Measurements from ENCODE around the gene SPATS2.
"Not testable (repeated sequence)": the region's sequence is repeated elsewhere in the genome, so short reads cannot be mapped to it uniquely, and the experiment has no call there.

Gene SPATS2

DNA sequence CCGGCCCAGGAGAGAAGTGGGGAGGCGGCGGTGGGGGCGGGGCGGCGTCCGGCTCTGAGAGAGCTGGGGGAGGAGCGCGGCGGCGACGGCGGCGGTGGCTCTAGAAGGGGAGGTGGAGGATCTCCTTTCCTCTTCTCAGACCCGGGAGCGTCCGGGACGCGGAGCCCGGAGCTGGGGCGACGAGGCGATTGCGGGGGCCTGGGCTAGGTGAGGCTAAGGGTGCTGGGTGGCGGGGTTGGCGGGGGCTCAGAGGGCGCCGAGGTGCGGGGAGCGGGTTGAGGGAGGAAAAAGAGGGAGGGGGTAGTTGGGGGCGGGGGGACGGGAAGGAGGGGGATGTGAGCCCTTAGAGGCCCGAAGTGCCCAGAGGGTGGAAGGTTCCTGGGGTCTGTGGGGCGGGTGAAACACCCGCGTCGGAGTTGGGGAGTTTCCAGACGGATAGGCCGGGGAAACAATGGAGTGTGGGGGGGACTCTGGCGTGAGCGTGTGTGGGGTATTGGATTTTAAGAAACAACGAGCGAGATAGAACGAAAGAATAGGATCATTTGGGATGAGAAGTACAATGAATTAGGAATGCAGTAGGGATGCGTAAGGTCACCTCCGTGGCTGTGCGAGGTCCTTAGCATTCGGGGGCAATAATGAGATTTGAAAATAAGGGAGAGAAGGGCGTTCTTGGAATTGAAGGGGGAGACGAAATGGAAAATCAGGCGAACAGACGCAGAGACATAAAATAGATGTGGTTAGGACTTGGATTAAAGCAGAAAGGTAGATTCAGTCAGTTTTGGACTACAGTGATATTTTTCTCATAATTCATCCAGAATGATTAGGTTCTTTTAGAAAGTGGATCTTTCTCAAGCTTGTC is at the start of gene SPATS2:
Gene SPATS2, plus strand, starts transcription at position 82 of the 859 bp plus-strand sequence. CDS start 93,551 bp downstream, outside the sequence.
- no peaks in the 10 kb centered on the region for H3K9me3 Mint-ChIP-seq
- H3K4me1 Mint-ChIP-seq, result peaks cover 25% of the 10 kb centered on the region
- peak within 1 kb of the TSS; percentile 96 for H3K27ac Mint-ChIP-seq
- no peaks in the 10 kb centered on the region for H3K27me3 Mint-ChIP-seq
- H3K36me3 Mint-ChIP-seq, result no peaks in the 10 kb centered on the region
- H3K4me3 Mint-ChIP-seq, result peak within 1 kb of the TSS; percentile 89

DNA sequence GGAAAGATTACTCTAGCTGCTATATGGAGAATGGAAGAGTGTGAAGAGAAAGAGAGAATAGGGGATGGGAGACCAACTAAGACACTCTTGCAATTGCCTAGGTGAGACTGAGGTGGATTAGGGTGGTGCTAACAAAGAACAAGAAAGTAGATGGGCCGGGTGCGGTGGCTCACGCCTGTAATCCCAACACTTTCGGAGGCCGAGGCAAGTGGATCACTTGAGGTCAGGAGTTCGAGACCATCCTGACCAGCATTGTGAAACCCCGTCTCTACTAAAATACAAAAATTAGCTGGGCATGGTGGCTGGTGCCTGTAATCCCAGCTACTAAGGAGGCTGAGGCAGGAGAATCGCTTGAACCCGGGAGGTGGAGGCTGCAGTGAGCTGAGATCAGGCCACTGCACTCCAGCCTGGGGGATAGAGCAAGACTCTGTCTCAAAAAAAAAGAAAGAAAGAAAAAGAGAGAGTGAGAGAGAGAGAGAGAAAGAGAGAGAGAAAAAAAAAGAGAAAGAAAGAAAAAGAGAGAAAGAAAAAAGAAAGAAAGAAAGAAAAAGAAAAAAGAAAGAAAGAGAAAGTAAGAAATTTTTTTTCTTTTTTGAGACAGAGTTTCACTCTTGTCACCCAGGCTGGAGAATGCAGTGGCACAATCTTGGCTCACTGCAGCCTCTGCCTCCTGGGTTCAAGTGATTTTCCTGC is 46.7 kb upstream of the SPATS2 start:
- H3K27ac Mint-ChIP-seq, H3K27me3 Mint-ChIP-seq, H3K9me3 Mint-ChIP-seq, H3K36me3 Mint-ChIP-seq: not testable (repeated sequence)
- Mint-ChIP-seq H3K4me3 (peak overlapping the region; percentile 60), H3K4me1 (peaks cover 21% of the 10 kb centered on the region)

DNA sequence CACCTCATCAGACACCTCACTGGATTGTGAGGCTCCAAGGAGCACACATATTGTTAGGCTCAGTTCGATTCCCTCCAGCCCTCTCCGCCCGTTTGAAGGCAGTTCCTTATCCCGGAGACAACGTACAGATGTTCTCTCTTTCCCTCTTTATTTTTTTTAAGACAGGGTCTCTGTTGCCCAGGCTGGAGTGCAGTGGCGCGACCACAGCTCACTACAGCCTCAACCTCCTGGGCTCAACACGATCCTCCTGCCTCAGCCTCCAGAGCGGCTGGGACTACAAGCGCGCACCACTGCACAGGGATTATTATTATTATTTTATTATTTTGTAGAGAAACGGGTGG is 44.9 kb upstream of the SPATS2 start:
- Mint-ChIP-seq H3K4me3 (peak overlapping the region; percentile 96), H3K27ac (peak overlapping the region; percentile 87), H3K9me3 (no peaks in the 10 kb centered on the region), H3K36me3 (no peaks in the 10 kb centered on the region), H3K27me3 (no peaks in the 10 kb centered on the region), H3K4me1 (peaks cover 21% of the 10 kb centered on the region)

DNA sequence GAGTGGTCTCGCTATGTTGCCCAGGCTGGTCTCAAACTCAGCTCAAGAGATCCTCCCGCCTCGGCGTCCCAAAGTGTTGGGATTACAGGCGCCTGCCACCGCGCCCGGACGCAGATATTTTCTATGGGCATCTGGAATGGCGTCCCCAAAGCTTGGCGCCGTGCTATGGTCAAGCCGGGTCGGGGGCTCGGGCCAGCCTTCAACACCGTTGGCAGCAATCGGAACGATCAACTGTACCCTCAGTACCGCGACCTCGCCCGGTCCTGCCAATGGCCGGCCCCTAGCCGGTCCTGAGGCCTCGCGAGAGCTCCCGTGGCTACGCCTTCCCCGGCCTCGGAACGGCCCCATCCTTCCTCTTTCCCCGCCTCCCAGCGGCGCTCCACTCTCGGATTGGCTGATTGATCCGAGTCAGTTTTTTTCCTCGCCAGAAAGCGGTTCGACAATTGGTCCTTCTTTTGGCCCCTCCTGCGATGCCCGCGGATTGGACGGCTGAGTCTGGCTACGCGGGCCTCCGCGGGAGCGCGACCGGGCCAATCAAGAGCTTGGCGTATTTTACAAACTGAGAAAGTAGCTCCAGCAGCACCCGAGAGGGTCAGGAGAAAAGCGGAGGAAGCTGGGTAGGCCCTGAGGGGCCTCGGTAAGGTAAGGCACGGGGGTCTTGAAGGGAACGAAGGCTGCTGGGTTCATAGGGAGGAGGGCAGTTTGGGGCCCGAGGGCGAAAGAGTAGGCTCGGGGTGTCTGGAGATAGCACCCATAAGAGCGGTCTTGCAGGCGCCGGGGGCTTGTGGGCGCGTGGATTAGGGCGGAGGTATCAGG is 44.3 kb upstream of the SPATS2 start, which contains the start of gene TROAP:
Gene TROAP, plus strand, starts transcription at position 548 of the 816 bp plus-strand sequence. CDS start 354 bp downstream, outside the sequence.
- Mint-ChIP-seq H3K36me3 (no peaks in the 10 kb centered on the region), H3K4me3 (peak within 1 kb of the TSS; percentile 96), H3K27me3 (no peaks in the 10 kb centered on the region), H3K4me1 (peaks cover 21% of the 10 kb centered on the region), H3K9me3 (no peaks in the 10 kb centered on the region), H3K27ac (peak within 1 kb of the TSS; percentile 87)

DNA sequence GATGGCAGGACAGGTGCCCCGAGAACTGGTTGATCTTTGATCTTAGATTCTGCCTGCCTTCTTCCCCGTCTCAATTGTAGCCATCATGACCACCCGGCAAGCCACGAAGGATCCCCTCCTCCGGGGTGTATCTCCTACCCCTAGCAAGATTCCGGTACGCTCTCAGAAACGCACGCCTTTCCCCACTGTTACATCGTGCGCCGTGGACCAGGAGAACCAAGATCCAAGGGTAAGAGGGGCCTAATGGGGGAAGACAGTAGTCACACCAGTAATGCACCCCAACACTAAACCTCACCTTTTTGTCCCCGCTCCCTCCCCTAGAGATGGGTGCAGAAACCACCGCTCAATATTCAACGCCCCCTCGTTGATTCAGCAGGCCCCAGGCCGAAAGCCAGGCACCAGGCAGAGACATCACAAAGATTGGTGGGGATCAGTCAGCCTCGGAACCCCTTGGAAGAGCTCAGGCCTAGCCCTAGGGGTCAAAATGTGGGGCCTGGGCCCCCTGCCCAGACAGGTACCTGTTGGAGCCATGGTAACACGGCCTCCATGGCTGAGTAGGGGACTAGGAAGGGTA is 43.7 kb upstream of the SPATS2 start:
- no peaks in the 10 kb centered on the region for H3K36me3 Mint-ChIP-seq
- H3K27me3 Mint-ChIP-seq, result no peaks in the 10 kb centered on the region
- peaks cover 21% of the 10 kb centered on the region for H3K4me1 Mint-ChIP-seq
- peak overlapping the region; percentile 96 for H3K4me3 Mint-ChIP-seq
- no peak overlapping the region for H3K27ac Mint-ChIP-seq
- H3K9me3 Mint-ChIP-seq, result no peaks in the 10 kb centered on the region

DNA sequence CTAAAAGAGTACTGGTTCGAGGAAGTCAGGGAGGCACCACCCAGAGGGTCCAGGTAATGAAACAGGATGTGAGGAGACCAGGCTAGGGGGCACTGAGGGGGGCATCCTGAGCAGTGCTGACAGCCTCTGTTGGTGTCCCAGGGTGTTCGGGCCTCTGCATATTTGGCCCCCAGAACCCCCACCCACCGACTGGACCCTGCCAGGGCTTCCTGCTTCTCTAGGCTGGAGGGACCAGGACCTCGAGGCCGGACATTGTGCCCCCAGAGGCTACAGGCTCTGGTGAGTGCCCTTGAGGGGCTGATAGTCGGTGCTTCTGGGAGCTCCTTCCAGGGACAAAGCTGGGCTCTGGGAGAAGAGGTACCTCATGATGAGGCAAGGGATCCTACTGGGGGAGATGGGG is 41.7 kb upstream of the SPATS2 start:
- Mint-ChIP-seq H3K27ac (no peak overlapping the region), H3K36me3 (no peaks in the 10 kb centered on the region), H3K9me3 (no peaks in the 10 kb centered on the region), H3K4me3 (no peak overlapping the region), H3K4me1 (peaks cover 21% of the 10 kb centered on the region), H3K27me3 (no peaks in the 10 kb centered on the region)

DNA sequence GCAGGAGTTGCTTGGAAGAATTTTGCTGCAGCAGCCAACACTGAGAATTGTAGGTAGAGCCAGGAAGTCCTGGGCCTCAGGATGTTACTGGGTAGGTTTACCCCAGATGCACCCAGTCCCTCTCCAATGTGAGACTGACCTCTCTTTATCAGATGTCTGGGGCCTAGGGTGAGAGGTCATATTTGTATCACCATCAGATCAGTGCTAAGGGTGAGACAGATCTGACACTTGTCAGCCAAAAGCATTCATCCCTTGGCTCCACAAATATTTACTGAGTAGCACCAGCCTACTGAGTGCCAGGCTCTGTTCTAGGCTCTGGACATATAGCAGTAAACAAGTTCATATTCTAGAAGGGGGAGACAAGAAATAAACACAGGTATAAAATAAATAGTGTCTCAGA is 39.9 kb upstream of the SPATS2 start:
- Mint-ChIP-seq H3K36me3 (no peaks in the 10 kb centered on the region), H3K27ac (no peak overlapping the region), H3K4me1 (peaks cover 12% of the 10 kb centered on the region), H3K9me3 (no peaks in the 10 kb centered on the region), H3K4me3 (no peak overlapping the region), H3K27me3 (peaks cover 10% of the 10 kb centered on the region)

DNA sequence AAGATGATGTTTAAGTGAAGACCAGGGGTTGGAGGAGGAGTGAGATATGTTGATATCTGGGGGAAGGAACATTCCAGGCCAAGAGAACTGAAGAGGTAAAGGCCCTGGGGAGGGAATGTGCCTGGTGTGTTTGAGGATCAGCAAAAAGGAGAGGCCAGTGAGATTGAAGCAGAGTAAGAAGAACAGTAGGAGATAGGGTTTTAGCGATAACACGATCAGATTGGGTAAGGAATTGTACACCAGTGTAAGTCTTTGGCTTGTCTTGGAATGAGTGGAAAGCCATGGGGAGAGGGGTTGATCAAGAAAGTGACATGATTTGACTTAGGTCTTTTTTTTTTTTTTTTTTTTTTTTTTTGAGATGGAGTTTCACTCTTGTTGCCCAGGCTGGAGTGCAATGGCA is 39.4 kb upstream of the SPATS2 start:
- Mint-ChIP-seq H3K4me1 (peaks cover 9% of the 10 kb centered on the region), H3K27me3 (peaks cover 10% of the 10 kb centered on the region), H3K27ac (no peak overlapping the region), H3K36me3 (no peaks in the 10 kb centered on the region), H3K4me3 (no peak overlapping the region), H3K9me3 (no peaks in the 10 kb centered on the region)

DNA sequence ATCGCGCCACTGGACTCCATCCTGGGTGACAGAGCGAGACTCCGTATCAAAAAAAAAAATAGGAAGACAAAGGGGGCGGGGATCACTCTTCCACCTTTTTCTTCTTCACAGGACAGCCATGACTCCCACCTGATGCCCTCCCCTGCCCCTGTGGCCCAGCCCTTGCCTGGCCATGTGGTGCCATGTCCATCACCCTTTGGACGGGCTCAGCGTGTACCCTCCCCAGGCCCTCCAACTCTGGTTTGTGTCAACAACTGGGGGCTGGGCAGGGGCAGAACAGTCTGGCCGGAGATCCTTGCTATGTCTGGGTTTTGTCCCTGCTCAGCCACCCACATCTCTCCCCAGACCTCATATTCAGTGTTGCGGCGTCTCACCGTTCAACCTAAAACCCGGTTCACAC is 38.4 kb upstream of the SPATS2 start:
- Mint-ChIP-seq H3K36me3 (no peaks in the 10 kb centered on the region), H3K4me1 (peaks cover 4% of the 10 kb centered on the region), H3K4me3 (no peak overlapping the region), H3K27me3 (peaks cover 14% of the 10 kb centered on the region), H3K27ac (no peak overlapping the region), H3K9me3 (no peaks in the 10 kb centered on the region)

DNA sequence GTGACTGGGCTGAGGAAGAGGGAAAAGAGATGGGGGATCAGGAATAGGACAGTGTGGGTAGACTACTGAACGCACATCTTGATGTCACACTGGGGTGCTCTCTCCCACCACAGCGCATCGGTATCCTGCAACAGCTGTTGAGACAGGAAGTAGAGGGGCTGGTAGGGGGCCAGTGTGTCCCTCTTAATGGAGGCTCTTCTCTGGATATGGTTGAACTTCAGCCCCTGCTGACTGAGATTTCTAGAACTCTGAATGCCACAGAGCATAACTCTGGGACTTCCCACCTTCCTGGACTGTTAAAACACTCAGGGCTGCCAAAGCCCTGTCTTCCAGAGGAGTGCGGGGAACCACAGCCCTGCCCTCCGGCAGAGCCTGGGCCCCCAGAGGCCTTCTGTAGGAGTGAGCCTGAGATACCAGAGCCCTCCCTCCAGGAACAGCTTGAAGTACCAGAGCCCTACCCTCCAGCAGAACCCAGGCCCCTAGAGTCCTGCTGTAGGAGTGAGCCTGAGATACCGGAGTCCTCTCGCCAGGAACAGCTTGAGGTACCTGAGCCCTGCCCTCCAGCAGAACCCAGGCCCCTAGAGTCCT is 37.1 kb upstream of the SPATS2 start:
- no peaks in the 10 kb centered on the region for H3K36me3 Mint-ChIP-seq
- H3K4me1 Mint-ChIP-seq, result peaks cover 4% of the 10 kb centered on the region
- peaks cover 20% of the 10 kb centered on the region for H3K27me3 Mint-ChIP-seq
- no peak overlapping the region for H3K4me3 Mint-ChIP-seq
- H3K27ac Mint-ChIP-seq, result peak overlapping the region; percentile 36
- H3K9me3 Mint-ChIP-seq, result no peaks in the 10 kb centered on the region

DNA sequence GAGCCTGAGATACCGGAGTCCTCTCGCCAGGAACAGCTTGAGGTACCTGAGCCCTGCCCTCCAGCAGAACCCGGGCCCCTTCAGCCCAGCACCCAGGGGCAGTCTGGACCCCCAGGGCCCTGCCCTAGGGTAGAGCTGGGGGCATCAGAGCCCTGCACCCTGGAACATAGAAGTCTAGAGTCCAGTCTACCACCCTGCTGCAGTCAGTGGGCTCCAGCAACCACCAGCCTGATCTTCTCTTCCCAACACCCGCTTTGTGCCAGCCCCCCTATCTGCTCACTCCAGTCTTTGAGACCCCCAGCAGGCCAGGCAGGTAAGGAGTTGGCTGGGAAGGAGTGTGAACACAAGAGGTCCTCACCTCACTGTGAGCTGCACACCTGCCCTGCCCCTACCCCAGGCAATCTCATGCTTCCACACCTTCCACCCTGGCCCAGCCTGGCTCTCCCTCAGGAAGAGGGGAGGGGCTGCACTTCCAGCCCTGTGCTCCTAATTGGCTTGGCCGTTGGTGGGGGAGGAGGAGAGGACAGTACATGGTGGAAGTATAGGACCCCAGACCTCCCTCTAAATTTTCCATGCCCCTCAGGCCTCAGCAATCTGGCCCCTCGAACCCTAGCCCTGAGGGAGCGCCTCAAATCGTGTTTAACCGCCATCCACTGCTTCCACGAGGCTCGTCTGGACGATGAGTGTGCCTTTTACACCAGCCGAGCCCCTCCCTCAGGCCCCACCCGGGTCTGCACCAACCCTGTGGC is 36.5 kb upstream of the SPATS2 start:
- Mint-ChIP-seq H3K9me3 (no peaks in the 10 kb centered on the region), H3K4me1 (peaks cover 9% of the 10 kb centered on the region), H3K4me3 (no peak overlapping the region), H3K27ac (no peak overlapping the region), H3K27me3 (peaks cover 27% of the 10 kb centered on the region), H3K36me3 (peaks cover 2% of the 10 kb centered on the region)

DNA sequence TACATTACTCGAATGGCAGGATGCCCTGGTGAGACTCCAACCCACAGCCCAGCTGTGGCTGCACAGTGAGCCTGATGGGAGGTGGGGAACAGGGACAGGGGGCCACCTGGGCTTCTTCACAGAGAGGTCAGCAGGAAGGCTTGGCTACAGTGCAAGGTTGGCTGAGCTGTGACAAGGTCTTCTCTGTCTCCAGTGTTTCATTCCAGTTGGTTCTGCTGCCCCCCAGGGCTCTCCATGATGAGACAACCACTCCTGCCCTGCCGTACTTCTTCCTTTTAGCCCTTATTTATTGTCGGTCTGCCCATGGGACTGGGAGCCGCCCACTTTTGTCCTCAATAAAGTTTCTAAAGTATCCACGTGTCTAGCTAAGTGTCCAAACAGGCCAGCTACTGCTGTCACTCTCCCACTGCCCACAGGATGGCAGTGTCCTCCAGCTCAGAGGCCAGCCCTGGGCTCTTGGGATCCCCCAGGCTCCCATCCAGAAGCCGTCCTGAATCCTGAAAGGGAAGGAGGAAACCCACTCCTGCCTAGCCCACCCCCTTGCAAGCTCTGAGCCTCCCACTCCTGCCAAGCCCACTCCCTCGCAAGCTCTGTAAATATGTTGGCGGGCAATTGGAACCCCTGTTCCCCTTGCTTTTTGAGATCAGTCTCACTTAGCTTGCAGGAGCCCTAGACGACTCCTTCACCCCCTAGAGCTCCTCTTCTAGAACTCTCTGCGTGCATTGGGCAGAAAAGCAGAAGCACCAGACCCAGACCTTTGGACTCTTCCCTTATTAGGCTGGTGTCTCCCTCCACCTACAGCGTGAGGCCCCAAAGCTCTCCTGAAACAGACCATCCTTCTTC is 35.7 kb upstream of the SPATS2 start:
- H3K27ac Mint-ChIP-seq, result no peak overlapping the region
- peaks cover 27% of the 10 kb centered on the region for H3K27me3 Mint-ChIP-seq
- no peaks in the 10 kb centered on the region for H3K9me3 Mint-ChIP-seq
- peaks cover 2% of the 10 kb centered on the region for H3K36me3 Mint-ChIP-seq
- H3K4me3 Mint-ChIP-seq, result no peak overlapping the region
- H3K4me1 Mint-ChIP-seq, result peaks cover 10% of the 10 kb centered on the region

DNA sequence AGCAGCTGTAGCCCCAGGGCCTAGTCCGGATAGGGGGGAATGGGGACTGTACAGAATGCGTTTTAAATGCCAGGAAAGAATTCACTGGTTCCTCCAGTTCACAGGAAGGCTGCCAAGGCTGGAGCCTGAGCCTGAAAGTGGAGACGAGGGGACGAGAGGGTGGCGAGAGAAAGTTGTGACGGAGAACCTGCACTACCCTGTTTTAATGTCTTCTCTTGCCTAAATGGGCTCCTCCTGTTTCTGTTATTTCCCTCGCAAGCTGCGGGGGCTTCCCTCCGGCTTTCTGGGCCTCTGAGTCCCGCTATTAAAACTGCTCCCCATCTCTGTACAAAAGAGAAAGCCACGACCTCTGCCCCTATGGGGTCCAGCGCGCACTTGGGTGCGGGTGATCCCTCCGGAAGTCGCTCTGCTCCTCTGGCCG is 34.8 kb upstream of the SPATS2 start:
- H3K9me3 Mint-ChIP-seq, result no peaks in the 10 kb centered on the region
- peaks cover 2% of the 10 kb centered on the region for H3K36me3 Mint-ChIP-seq
- no peak overlapping the region for H3K27ac Mint-ChIP-seq
- peaks cover 33% of the 10 kb centered on the region for H3K27me3 Mint-ChIP-seq
- no peak overlapping the region for H3K4me3 Mint-ChIP-seq
- H3K4me1 Mint-ChIP-seq, result peaks cover 18% of the 10 kb centered on the region

DNA sequence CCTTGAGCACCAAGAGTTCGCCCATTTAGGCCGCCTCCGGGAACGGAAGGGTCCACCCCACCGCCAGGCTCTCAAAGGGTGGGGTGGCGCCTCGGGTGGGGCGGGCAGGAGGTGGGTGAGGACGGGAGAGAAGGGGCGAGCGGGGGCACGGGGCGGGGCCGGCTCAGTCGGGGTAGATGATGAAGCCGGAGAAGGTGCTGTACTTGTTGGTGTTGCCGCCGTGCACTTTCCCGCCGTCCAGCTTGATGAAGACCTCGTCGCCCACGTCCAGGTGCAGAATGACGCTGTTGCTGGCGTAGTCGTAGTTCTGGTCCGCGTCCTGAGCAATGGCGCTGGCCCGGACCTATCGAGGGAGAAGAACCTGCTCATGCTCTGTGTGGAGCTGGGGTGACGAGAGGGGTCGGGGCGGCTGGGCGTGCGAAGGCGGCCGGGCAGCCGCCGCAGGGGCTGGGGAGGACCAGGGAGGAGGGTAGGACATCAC is 34.3 kb upstream of the SPATS2 start:
- Mint-ChIP-seq H3K9me3 (no peaks in the 10 kb centered on the region), H3K27me3 (peaks cover 37% of the 10 kb centered on the region), H3K36me3 (peaks cover 2% of the 10 kb centered on the region), H3K27ac (no peak overlapping the region), H3K4me3 (peak overlapping the region; percentile 1), H3K4me1 (peaks cover 23% of the 10 kb centered on the region)

Measured in activated naive CD4-positive, alpha-beta T cell treated with anti-CD3 and anti-CD28 coated beads, Interleukin-2, amount 50 U/mL, for 24 hours (primary cell).